Measurements from ENCODE around the gene STK24. TPM values are rescaled to one million over a fixed set of nuclear protein-coding genes. Genes with fewer than 3 reads are reported as not detected.

The STK24 gene
- polyA plus RNA-seq, 2 donors, result 104 to 122 TPM

DNA sequence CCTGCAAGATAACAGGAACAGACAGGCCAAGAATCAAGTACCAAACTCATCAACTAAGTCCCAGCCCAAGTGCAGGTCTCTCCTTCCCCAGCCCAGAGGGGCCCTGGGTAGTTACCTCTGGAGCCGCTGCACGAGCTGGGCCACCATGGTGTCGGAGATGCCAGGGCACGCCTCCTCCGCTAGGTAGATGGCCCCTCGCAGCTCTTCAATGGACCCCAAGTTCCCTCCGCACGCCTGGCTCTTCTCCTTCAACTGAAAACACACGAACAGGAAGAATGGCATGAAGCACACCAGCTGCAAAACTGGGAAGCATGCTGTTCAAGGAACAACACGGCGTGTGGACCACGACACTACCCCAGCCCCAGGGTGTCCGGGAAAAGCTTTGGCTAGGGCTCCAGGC lies 119.9 kb downstream of the STK24 start:
- Histone ChIP-seq H3K4me3 (ENCODE audit: low read depth in 1 of 2, low read length in 2 of 2) (no peak overlapping the region), H3K4me1 (ENCODE audit: control insufficient read depth in 2 of 2, insufficient read depth in 2 of 2, low read length in 1 of 2) (peaks cover 2 to 4% of the 10 kb centered on the region in 2 donors), H3K27me3 (ENCODE audit: control insufficient read depth in 1 of 2, insufficient read depth in 2 of 2, low read length in 2 of 2) (no peaks in the 10 kb centered on the region), H3K9me3 (ENCODE audit: control insufficient read depth in 2 of 2, insufficient read depth in 1 of 2, low read depth in 1 of 2, low read length in 1 of 2) (no peaks in the 10 kb centered on the region), H3K27ac (ENCODE audit: low read depth in 2 of 2, low read length in 1 of 2) (no peak overlapping the region), H3K36me3 (ENCODE audit: control insufficient read depth in 2 of 2, insufficient read depth in 2 of 2, low read length in 1 of 2) (peaks cover 18 to 44% of the 10 kb centered on the region in 2 donors)
- WGBS, 2 donors, result 91 to 93% methylated on average over 13 of the region's 13 CpGs

DNA sequence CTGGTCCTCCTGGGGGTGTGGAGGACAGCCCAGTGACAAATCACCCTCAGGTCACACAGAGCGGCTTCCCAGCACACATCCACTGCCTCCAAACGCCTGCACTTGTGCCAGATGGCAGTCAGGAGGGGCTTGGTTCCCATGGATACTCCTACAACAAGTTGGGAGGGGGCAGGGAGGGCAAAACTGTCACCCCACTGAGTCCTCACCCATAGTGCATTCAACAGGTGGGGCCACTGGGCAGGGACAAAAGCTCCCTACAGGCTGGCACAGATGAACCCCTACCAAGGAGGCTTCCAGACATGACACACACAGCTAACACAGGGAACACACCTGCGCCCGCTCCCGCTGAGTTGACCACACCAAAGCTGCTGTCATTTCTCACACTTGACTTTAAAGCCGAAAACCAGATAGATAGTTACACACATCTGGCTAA lies 120.5 kb downstream of the STK24 start:
- H3K4me3 ChIP-seq (ENCODE audit: low read depth in 1 of 2, low read length in 2 of 2), result no peak overlapping the region
- H3K36me3 ChIP-seq (ENCODE audit: control insufficient read depth in 2 of 2, insufficient read depth in 2 of 2, low read length in 1 of 2), result peaks cover 18 to 43% of the 10 kb centered on the region in 2 donors
- no peaks in the 10 kb centered on the region for H3K9me3 ChIP-seq (ENCODE audit: control insufficient read depth in 2 of 2, insufficient read depth in 1 of 2, low read depth in 1 of 2, low read length in 1 of 2)
- no peaks in the 10 kb centered on the region for H3K27me3 ChIP-seq (ENCODE audit: control insufficient read depth in 1 of 2, insufficient read depth in 2 of 2, low read length in 2 of 2)
- 79 to 87% methylated on average over 6 of the region's 6 CpGs for WGBS, 2 donors
- H3K4me1 ChIP-seq (ENCODE audit: control insufficient read depth in 2 of 2, insufficient read depth in 2 of 2, low read length in 1 of 2), result peaks cover 2 to 4% of the 10 kb centered on the region in 2 donors
- H3K27ac ChIP-seq (ENCODE audit: low read depth in 2 of 2, low read length in 1 of 2), result peak overlapping the region in 1 of 2 donors; percentile 38

DNA sequence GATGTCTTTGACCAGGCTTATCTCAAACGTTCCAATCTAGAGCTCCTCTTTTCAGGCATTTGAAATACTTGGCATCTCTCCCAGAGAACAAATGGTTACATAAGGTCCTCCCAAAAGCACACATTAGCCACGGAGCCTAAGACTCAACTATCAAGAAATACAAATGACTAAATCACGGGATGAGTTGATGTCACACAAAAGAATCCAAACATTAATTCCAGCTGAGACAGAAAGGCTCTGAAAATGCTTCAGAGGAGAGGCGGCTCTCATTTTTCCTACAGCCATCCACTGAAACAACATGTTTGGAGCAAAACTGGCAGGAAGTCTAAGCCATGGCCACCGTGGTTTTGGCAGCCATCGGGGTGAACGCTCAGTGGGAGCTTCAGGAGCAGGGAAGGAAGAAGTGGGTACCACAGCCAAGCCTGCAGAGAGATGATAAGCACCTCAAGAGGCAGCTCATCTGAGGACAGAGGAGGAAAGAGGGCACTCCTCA lies 122.5 kb downstream of the STK24 start:
- peaks cover 4% of the 10 kb centered on the region in 2 donors for H3K4me1 ChIP-seq (ENCODE audit: control insufficient read depth in 2 of 2, insufficient read depth in 2 of 2, low read length in 1 of 2)
- no peaks in the 10 kb centered on the region for H3K9me3 ChIP-seq (ENCODE audit: control insufficient read depth in 2 of 2, insufficient read depth in 1 of 2, low read depth in 1 of 2, low read length in 1 of 2)
- no peak overlapping the region for H3K4me3 ChIP-seq (ENCODE audit: low read depth in 1 of 2, low read length in 2 of 2)
- 13 to 31% methylated on average over 7 of the region's 7 CpGs for WGBS, 2 donors
- peak overlapping the region; percentile 79 to 84 for H3K27ac ChIP-seq (ENCODE audit: low read depth in 2 of 2, low read length in 1 of 2)
- H3K27me3 ChIP-seq (ENCODE audit: control insufficient read depth in 1 of 2, insufficient read depth in 2 of 2, low read length in 2 of 2), result no peaks in the 10 kb centered on the region
- peaks cover 14 to 37% of the 10 kb centered on the region in 2 donors for H3K36me3 ChIP-seq (ENCODE audit: control insufficient read depth in 2 of 2, insufficient read depth in 2 of 2, low read length in 1 of 2)

DNA sequence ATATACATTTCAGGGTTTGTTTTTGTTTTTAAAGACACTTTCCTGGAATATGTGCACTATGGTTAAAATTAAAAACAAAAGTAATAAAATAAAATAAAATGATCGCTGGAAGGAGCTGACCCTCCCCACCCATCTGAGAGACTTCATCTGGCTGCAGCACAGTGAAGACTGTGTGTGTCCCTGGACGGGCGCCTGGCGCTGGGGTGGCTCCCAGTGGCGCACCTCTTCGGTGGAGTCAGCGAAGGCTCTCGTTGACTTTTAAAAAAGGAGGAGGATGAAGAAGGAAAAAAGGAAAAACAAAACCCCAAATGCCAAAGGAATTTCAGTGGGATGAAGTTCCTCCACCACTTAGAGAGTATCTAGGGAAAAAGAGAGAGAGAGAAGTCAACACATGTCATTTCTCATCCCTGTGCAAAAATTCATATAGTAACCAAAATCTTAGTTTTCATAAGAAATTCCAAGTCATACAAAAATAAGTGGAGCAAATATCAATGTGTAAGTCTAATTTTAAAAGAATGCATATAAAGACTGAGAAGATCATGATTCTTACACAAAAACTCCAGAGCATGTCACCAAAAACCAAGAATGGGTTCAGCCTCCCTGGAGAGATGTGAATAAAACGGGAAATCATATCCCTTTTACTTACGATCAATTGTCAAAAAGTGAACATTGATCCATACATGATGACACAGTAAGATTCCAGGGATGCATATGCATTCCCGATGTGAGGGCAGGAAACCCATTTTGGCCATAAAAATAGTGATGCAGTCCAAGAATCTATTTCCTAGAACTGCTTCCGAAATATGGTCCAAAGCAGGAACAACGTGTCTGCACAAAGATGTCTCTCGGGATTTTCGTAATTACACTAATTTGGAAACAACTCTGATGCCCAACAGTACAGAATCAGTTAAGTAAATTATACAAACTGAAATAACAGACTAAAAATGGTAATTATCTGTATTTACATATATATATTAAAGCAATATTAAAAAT lies 123.8 kb downstream of the STK24 start:
- no peaks in the 10 kb centered on the region for H3K27me3 ChIP-seq (ENCODE audit: control insufficient read depth in 1 of 2, insufficient read depth in 2 of 2, low read length in 2 of 2)
- WGBS, 2 donors, result 75 to 78% methylated on average over 15 of the region's 15 CpGs
- H3K4me3 ChIP-seq (ENCODE audit: low read depth in 1 of 2, low read length in 2 of 2), result no peak overlapping the region
- H3K9me3 ChIP-seq (ENCODE audit: control insufficient read depth in 2 of 2, insufficient read depth in 1 of 2, low read depth in 1 of 2, low read length in 1 of 2), result no peaks in the 10 kb centered on the region
- H3K27ac ChIP-seq (ENCODE audit: low read depth in 2 of 2, low read length in 1 of 2), result no peak overlapping the region
- H3K4me1 ChIP-seq (ENCODE audit: control insufficient read depth in 2 of 2, insufficient read depth in 2 of 2, low read length in 1 of 2), result peaks cover 4% of the 10 kb centered on the region in 2 donors
- H3K36me3 ChIP-seq (ENCODE audit: control insufficient read depth in 2 of 2, insufficient read depth in 2 of 2, low read length in 1 of 2), result peaks cover 11 to 33% of the 10 kb centered on the region in 2 donors

DNA sequence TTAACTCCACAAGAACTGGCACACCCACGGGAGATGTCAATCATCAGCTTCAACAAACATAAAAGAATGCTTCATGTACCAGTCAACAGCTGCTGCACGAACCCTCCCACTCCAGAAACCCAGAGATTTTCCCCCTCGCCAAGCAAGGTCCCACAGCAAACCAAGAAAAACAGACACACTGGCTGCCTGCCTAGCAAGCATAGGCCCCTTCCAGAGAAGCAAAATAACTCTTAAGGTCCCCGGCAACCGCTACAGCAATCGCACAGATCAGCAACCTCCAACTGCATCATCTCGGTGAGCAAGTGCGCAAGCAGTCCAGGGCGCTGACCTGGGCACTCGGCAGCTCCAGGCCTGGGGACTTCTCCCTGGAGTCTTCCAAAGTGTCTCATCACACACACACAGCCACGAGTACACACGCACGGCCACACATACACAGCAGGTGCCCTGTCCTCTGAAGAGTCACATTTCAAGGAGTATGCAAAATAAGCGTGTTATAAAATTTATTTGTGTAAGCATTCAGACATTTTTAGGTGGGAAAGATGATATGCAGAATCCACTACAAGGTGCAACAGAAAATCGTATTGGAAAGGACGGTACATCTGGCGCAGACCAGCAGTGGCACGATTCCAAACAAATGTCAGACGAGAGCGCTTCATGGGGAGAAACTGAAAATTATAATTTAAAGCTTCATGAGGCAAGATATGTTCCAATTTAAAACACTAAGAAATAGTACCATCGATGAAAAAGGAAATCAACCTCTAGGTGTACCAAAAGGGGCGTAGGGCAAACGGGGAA lies 125.0 kb downstream of the STK24 start:
- Histone ChIP-seq H3K4me3 (ENCODE audit: low read depth in 1 of 2, low read length in 2 of 2) (no peak overlapping the region), H3K27me3 (ENCODE audit: control insufficient read depth in 1 of 2, insufficient read depth in 2 of 2, low read length in 2 of 2) (no peaks in the 10 kb centered on the region), H3K9me3 (ENCODE audit: control insufficient read depth in 2 of 2, insufficient read depth in 1 of 2, low read depth in 1 of 2, low read length in 1 of 2) (no peaks in the 10 kb centered on the region), H3K27ac (ENCODE audit: low read depth in 2 of 2, low read length in 1 of 2) (peak overlapping the region in 1 of 2 donors; percentile 58), H3K36me3 (ENCODE audit: control insufficient read depth in 2 of 2, insufficient read depth in 2 of 2, low read length in 1 of 2) (peaks cover 12 to 35% of the 10 kb centered on the region in 2 donors), H3K4me1 (ENCODE audit: control insufficient read depth in 2 of 2, insufficient read depth in 2 of 2, low read length in 1 of 2) (peaks cover 4 to 7% of the 10 kb centered on the region in 2 donors)
- WGBS, 2 donors, result 72 to 81% methylated on average over 23 of the region's 23 CpGs

DNA sequence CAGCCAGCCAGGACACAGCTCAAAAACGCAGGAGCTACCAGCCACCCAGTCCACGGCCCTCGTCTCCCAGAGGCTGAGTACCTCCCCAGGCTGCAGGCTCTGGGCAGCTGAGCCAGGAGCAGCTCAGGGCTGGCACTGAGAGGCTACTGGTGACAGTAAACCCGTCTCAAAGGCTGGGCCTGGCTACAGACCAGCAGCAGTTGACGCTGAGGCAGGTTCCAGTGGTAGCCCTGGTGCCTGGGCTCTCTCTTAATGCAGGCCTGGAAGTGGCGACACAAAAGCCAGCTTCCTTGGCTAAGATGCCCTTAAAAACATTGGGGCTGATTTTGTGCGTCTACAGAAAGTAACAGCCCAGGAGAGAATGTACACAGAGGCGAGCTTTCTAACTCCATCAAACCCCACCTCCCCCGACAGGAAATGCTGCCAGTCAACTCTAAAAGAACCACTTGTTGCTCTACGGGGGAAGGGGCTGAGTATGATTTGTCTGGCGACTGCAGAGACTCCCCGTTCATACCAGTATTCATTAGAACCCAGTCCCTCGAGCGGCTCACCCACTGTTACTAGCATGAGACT lies 126.3 kb downstream of the STK24 start:
- Histone ChIP-seq H3K27ac (ENCODE audit: low read depth in 2 of 2, low read length in 1 of 2) (peak overlapping the region; percentile 11 to 73), H3K9me3 (ENCODE audit: control insufficient read depth in 2 of 2, insufficient read depth in 1 of 2, low read depth in 1 of 2, low read length in 1 of 2) (no peaks in the 10 kb centered on the region), H3K36me3 (ENCODE audit: control insufficient read depth in 2 of 2, insufficient read depth in 2 of 2, low read length in 1 of 2) (peaks cover 7 to 32% of the 10 kb centered on the region in 2 donors), H3K27me3 (ENCODE audit: control insufficient read depth in 1 of 2, insufficient read depth in 2 of 2, low read length in 2 of 2) (no peaks in the 10 kb centered on the region), H3K4me3 (ENCODE audit: low read depth in 1 of 2, low read length in 2 of 2) (no peak overlapping the region), H3K4me1 (ENCODE audit: control insufficient read depth in 2 of 2, insufficient read depth in 2 of 2, low read length in 1 of 2) (peaks cover 4 to 7% of the 10 kb centered on the region in 2 donors)
- 64 to 68% methylated on average over 14 of the region's 14 CpGs for whole genome bisulfite sequencing, 2 donors

DNA sequence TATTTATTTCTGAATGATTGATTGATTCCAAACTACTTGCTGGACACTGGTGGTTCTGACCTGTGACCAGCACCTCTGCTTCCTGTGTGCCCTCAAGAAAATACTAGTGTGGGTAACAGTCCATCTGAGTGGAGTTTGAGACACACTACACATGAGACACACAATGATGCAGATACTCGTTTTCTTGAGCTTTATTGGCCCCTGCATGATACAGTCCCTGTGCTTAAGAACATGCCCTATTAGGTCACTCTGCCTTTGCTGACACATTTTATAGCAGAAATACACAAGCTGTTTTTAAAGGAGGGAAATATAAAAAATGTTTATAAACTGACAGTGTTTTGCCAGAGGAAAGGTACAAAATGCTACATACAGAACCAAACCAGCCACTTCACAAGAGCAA lies 126.9 kb downstream of the STK24 start:
- Histone ChIP-seq H3K9me3 (ENCODE audit: control insufficient read depth in 2 of 2, insufficient read depth in 1 of 2, low read depth in 1 of 2, low read length in 1 of 2) (no peaks in the 10 kb centered on the region), H3K27me3 (ENCODE audit: control insufficient read depth in 1 of 2, insufficient read depth in 2 of 2, low read length in 2 of 2) (no peaks in the 10 kb centered on the region), H3K4me3 (ENCODE audit: low read depth in 1 of 2, low read length in 2 of 2) (no peak overlapping the region), H3K4me1 (ENCODE audit: control insufficient read depth in 2 of 2, insufficient read depth in 2 of 2, low read length in 1 of 2) (peaks cover 7 to 10% of the 10 kb centered on the region in 2 donors), H3K36me3 (ENCODE audit: control insufficient read depth in 2 of 2, insufficient read depth in 2 of 2, low read length in 1 of 2) (peaks cover 7 to 32% of the 10 kb centered on the region in 2 donors), H3K27ac (ENCODE audit: low read depth in 2 of 2, low read length in 1 of 2) (peak overlapping the region; percentile 11 to 73)
- 40 to 67% methylated on average over 1 of the region's 1 CpG for whole genome bisulfite sequencing, 2 donors

DNA sequence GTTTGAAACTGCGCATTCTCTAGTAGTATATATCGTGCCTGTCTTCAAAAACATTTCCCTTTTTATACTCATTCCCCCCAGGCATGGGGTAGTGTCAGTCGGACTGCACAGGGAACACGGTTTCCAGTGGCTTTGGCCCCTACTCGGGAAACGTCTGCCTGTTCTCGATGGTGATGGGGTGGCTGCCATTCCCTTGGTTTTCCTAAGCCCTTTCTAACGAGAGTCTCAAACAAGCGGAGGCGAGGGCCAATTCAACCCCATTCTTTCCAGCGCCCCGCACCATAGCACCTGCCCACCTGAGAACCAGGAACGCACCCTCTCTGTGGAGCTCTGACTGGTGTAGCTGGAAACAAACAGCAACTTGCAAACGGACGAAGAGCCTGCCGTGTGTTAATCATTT lies 127.6 kb downstream of the STK24 start:
- 87 to 89% methylated on average over 16 of the region's 16 CpGs for WGBS, 2 donors
- Histone ChIP-seq H3K9me3 (ENCODE audit: control insufficient read depth in 2 of 2, insufficient read depth in 1 of 2, low read depth in 1 of 2, low read length in 1 of 2) (no peaks in the 10 kb centered on the region), H3K36me3 (ENCODE audit: control insufficient read depth in 2 of 2, insufficient read depth in 2 of 2, low read length in 1 of 2) (peaks cover 7 to 29% of the 10 kb centered on the region in 2 donors), H3K4me3 (ENCODE audit: low read depth in 1 of 2, low read length in 2 of 2) (no peak overlapping the region), H3K27me3 (ENCODE audit: control insufficient read depth in 1 of 2, insufficient read depth in 2 of 2, low read length in 2 of 2) (no peaks in the 10 kb centered on the region), H3K27ac (ENCODE audit: low read depth in 2 of 2, low read length in 1 of 2) (no peak overlapping the region), H3K4me1 (ENCODE audit: control insufficient read depth in 2 of 2, insufficient read depth in 2 of 2, low read length in 1 of 2) (peaks cover 5 to 6% of the 10 kb centered on the region in 2 donors)

DNA sequence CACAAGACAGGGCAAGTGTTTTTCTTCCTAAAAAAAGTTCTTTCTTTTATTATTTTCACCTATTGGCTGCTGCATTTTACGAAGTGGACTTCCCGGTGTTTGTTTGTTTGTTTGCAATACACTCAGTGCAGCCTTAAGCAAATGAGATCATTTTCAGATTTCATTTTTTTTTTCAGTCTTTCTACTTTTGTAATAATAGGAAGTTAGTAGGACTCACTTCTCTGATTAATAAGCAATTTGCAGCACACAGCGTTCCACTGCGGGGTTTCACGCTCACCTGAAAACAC lies 128.3 kb downstream of the STK24 start:
- H3K4me3 ChIP-seq (ENCODE audit: low read depth in 1 of 2, low read length in 2 of 2), result no peak overlapping the region
- no peaks in the 10 kb centered on the region for H3K27me3 ChIP-seq (ENCODE audit: control insufficient read depth in 1 of 2, insufficient read depth in 2 of 2, low read length in 2 of 2)
- peak overlapping the region in 1 of 2 donors; percentile 42 for H3K27ac ChIP-seq (ENCODE audit: low read depth in 2 of 2, low read length in 1 of 2)
- H3K9me3 ChIP-seq (ENCODE audit: control insufficient read depth in 2 of 2, insufficient read depth in 1 of 2, low read depth in 1 of 2, low read length in 1 of 2), result no peaks in the 10 kb centered on the region
- peaks cover 7 to 27% of the 10 kb centered on the region in 2 donors for H3K36me3 ChIP-seq (ENCODE audit: control insufficient read depth in 2 of 2, insufficient read depth in 2 of 2, low read length in 1 of 2)
- peaks cover 5 to 6% of the 10 kb centered on the region in 2 donors for H3K4me1 ChIP-seq (ENCODE audit: control insufficient read depth in 2 of 2, insufficient read depth in 2 of 2, low read length in 1 of 2)
- WGBS, 2 donors, result 86 to 88% methylated on average over 5 of the region's 5 CpGs
